Loucy (cell line): Measurements from ENCODE around the gene ADGRL3.

Experiments used
- CTCF ChIP-seq: fragments of 200-600 bp; sonication (generic); conservative IDR thresholded peaks from 2 replicates; pipeline ENCODE4 v1.5.1; 2014; ENCODE audit warnings: mild to moderate bottlenecking, antibody characterized with exemption, low read length
- EZH2phosphoT487 ChIP-seq: fragments of 200-600 bp; IDR thresholded peaks from 2 replicates; pipeline ENCODE4 v1.6.1; 2018; ENCODE audit warnings: antibody characterized with exemption, mild to moderate bottlenecking, moderate library complexity, borderline replicate concordance

GRCh38 chr4:61714387-61714911, 514.3 kb downstream of the ADGRL3 start:
- TF ChIP-seq EZH2phosphoT487 (no peak), CTCF (no peak)
